DND-41 (cell line): ENCODE data around the gene DUSP23.

Experiments
- CTCF ChIP-seq: IDR thresholded peaks from 2 replicates; pipeline ENCODE4 v1.5.1; 2012; ENCODE audit warnings: borderline replicate concordance, low read length, moderate library complexity, mild to moderate bottlenecking; ENCODE audit not compliant: poor library complexity, severe bottlenecking; ENCODE audit errors: extremely low read depth
- EZH2 ChIP-seq: IDR thresholded peaks from 3 replicates; pipeline ENCODE4 v1.6.1; 2012; ENCODE audit warnings: borderline replicate concordance, low read depth, mild to moderate bottlenecking, moderate library complexity, low read length, inconsistent platforms; ENCODE audit not compliant: severe bottlenecking

- TF ChIP-seq CTCF (no peak), EZH2 (no peak)
These were observed 50.8 kb downstream of the DUSP23 start for GRCh38 chr1:159831412-159832141.
